Measurements from ENCODE around the gene CYP2D6.
"Not testable (repeated sequence)": the region's sequence is repeated elsewhere in the genome, so short reads cannot be mapped to it uniquely, and the experiment has no call there.

CYP2D6 gene

GRCh38 chr22:42116848-42117424 lies 13.7 kb downstream of the CYP2D6 start:
- no peak for TF ChIP-seq CTCF (IDR thresholded peaks at IDR 0.05; ENCODE audit: low read depth, low read length)
- H3K4me3 ChIP-seq (ENCODE audit: low read depth, low read length): no peak overlapping the region

- not testable (repeated sequence) for H3K4me3 ChIP-seq (ENCODE audit: low read depth, low read length)
Observed at GRCh38 chr22:42115420-42115830, 15.2 kb downstream of the CYP2D6 start.

- no peak overlapping the region for H3K4me3 ChIP-seq (ENCODE audit: low read depth, low read length)
- TF ChIP-seq CTCF (IDR thresholded peaks at IDR 0.05; ENCODE audit: low read depth, low read length): peak; percentile 36; the same call in 1 of the 2 replicates
Observed at GRCh38 chr22:42114721-42115120, 15.9 kb downstream of the CYP2D6 start.

GRCh38 chr22:42112793-42113192 lies 17.8 kb downstream of the CYP2D6 start:
- not testable (repeated sequence) for H3K4me3 ChIP-seq (ENCODE audit: low read depth, low read length)

- no peak overlapping the region for H3K4me3 ChIP-seq (ENCODE audit: low read depth, low read length)
- TF ChIP-seq CTCF (IDR thresholded peaks at IDR 0.05; ENCODE audit: low read depth, low read length): no peak
Observed at GRCh38 chr22:42111798-42112197, 18.8 kb downstream of the CYP2D6 start.

- no peak for TF ChIP-seq CTCF (IDR thresholded peaks at IDR 0.05; ENCODE audit: low read depth, low read length)
- H3K4me3 ChIP-seq (ENCODE audit: low read depth, low read length): no peak overlapping the region
Observed at GRCh38 chr22:42108848-42109247, 21.8 kb downstream of the CYP2D6 start.

- H3K4me3 ChIP-seq (ENCODE audit: low read depth, low read length): not testable (repeated sequence)
Observed at GRCh38 chr22:42104332-42104860, 26.2 kb downstream of the CYP2D6 start.

- TF ChIP-seq CTCF (IDR thresholded peaks at IDR 0.05; ENCODE audit: low read depth, low read length): no peak
- no peak overlapping the region for H3K4me3 ChIP-seq (ENCODE audit: low read depth, low read length)
Observed at GRCh38 chr22:42101199-42101598, 29.4 kb downstream of the CYP2D6 start.

GRCh38 chr22:42091455-42091782 lies 39.2 kb downstream of the CYP2D6 start:
- peak overlapping the region; percentile 88 for H3K4me3 ChIP-seq (ENCODE audit: low read depth, low read length)
- TF ChIP-seq CTCF (IDR thresholded peaks at IDR 0.05; ENCODE audit: low read depth, low read length): no peak

Measured in WI38 (cell line).